ENCODE results near the gene S1PR1. TPM values are rescaled to one million over a fixed set of nuclear protein-coding genes. Genes with fewer than 3 reads are reported as not detected.

S1PR1 gene
- total RNA-seq, 1 donor from 2014 or later: 85.2 TPM

- H3K4me1 Mint-ChIP-seq: peaks cover 58% of the 10 kb centered on the region
- no peaks in the 10 kb centered on the region for H3K9me3 Mint-ChIP-seq
Observed at GRCh38 chr1:101250656-101251272, 13.9 kb downstream of the S1PR1 start.

GRCh38 chr1:101251504-101251903, 14.7 kb downstream of the S1PR1 start:
- no peak overlapping the region for H3K4me3 Mint-ChIP-seq
- ATAC-seq (ENCODE audit: low read depth) (no peak), DNase-seq (no peak)
- H3K27me3 Mint-ChIP-seq: no peaks in the 10 kb centered on the region
- peak overlapping the region; percentile 43 for H3K27ac Mint-ChIP-seq
- intact Hi-C loops (cut with micrococcal nuclease): loop anchor here (1.0 kb wide), 1 partner anchor 11 kb away; no protein-coding TSS in a partner anchor
- TF ChIP-seq, protein P1, sequence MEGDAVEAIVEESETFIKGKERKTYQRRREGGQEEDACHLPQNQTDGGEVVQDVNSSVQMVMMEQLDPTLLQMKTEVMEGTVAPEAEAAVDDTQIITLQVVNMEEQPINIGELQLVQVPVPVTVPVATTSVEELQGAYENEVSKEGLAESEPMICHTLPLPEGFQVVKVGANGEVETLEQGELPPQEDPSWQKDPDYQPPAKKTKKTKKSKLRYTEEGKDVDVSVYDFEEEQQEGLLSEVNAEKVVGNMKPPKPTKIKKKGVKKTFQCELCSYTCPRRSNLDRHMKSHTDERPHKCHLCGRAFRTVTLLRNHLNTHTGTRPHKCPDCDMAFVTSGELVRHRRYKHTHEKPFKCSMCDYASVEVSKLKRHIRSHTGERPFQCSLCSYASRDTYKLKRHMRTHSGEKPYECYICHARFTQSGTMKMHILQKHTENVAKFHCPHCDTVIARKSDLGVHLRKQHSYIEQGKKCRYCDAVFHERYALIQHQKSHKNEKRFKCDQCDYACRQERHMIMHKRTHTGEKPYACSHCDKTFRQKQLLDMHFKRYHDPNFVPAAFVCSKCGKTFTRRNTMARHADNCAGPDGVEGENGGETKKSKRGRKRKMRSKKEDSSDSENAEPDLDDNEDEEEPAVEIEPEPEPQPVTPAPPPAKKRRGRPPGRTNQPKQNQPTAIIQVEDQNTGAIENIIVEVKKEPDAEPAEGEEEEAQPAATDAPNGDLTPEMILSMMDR (IDR thresholded peaks at IDR 0.05): no peak
- no peaks in the 10 kb centered on the region for H3K9me3 Mint-ChIP-seq
- no peaks in the 10 kb centered on the region for H3K36me3 Mint-ChIP-seq (ENCODE audit: low read depth)
- H3K4me1 Mint-ChIP-seq: peaks cover 51% of the 10 kb centered on the region
- ChIA-PET CTCF (interaction anchor here (0.9 to 3.7 kb wide), 5 partner anchors 10 to 106 kb away, joined by 3 to 33 read pairs (median 4); partner anchors contain the start of gene S1PR1), POLR2A (interaction anchor here (1.6 to 2.5 kb wide), 3 partner anchors 14 to 41 kb away, joined by 6 to 9 read pairs (median 8); partner anchors contain the start of gene S1PR1)

More at GRCh38 chr1:101250656-101251272, 13.9 kb downstream of the S1PR1 start:
- H3K36me3 Mint-ChIP-seq (ENCODE audit: low read depth): no peaks in the 10 kb centered on the region
- ChIA-PET CTCF (interaction anchor here (1.0 to 3.7 kb wide), 4 partner anchors 12 to 107 kb away, joined by 3 to 33 read pairs (median 14); partner anchors contain the start of gene S1PR1), POLR2A (interaction anchor here (1.6 to 2.5 kb wide), 3 partner anchors 13 to 42 kb away, joined by 6 to 9 read pairs (median 8); partner anchors contain the start of gene S1PR1)
- TF ChIP-seq, protein P1 (IDR thresholded peaks at IDR 0.05): no peak
- ATAC-seq (ENCODE audit: low read depth) (no peak), DNase-seq (no peak)
- H3K27me3 Mint-ChIP-seq: no peaks in the 10 kb centered on the region
- H3K27ac Mint-ChIP-seq: peak overlapping the region; percentile 63
- intact Hi-C loops (cut with micrococcal nuclease): loop anchor here (1.0 kb wide), 1 partner anchor 12 kb away; no protein-coding TSS in a partner anchor
- H3K4me3 Mint-ChIP-seq: no peak overlapping the region

- no peak for DNase-seq
- intact Hi-C loops (cut with micrococcal nuclease): no loop called here
- TF ChIP-seq, protein P1 (IDR thresholded peaks at IDR 0.05): no peak
- no peak for ATAC-seq (ENCODE audit: low read depth)
- no peak overlapping the region for H3K4me3 Mint-ChIP-seq
- peaks cover 54% of the 10 kb centered on the region for H3K4me1 Mint-ChIP-seq
- ChIA-PET POLR2A (interaction anchor here (1.2 to 1.3 kb wide), 2 partner anchors 8 to 10 kb away, joined by 3 to 6 read pairs; no protein-coding TSS in a partner anchor), CTCF (interaction anchor here (1.3 to 3.7 kb wide), 3 partner anchors 15 to 101 kb away, joined by 3 to 33 read pairs (median 5); partner anchors contain the start of gene S1PR1)
- no peak overlapping the region for H3K27ac Mint-ChIP-seq
- H3K36me3 Mint-ChIP-seq (ENCODE audit: low read depth): no peaks in the 10 kb centered on the region
- no peaks in the 10 kb centered on the region for H3K27me3 Mint-ChIP-seq
- no peaks in the 10 kb centered on the region for H3K9me3 Mint-ChIP-seq
Observed at GRCh38 chr1:101253976-101254674, 17.3 kb downstream of the S1PR1 start.

GRCh38 chr1:101257500-101258325, 20.9 kb downstream of the S1PR1 start:
- Mint-ChIP-seq H3K4me1 (peaks cover 51% of the 10 kb centered on the region), H3K27ac (peak overlapping the region; percentile 42), H3K36me3 (ENCODE audit: low read depth) (no peaks in the 10 kb centered on the region), H3K9me3 (no peaks in the 10 kb centered on the region), H3K27me3 (no peaks in the 10 kb centered on the region), H3K4me3 (no peak overlapping the region)
- no peak for DNase-seq
- ChIA-PET CTCF (interaction anchor here (0.7 to 0.9 kb wide), 2 partner anchors 30 to 96 kb away, joined by 3 to 4 read pairs; no protein-coding TSS in a partner anchor), POLR2A (interaction anchor here (1.2 to 2.6 kb wide), 2 partner anchors 10 to 22 kb away, joined by 5 to 12 read pairs; no protein-coding TSS in a partner anchor)
- peak; percentile 61 for ATAC-seq (ENCODE audit: low read depth)
- intact Hi-C loops (cut with micrococcal nuclease): loop anchor here (2.0 kb wide), 3 partner anchors 13 to 31 kb away; partner anchors contain the start of gene S1PR1
- TF ChIP-seq, protein P1 (IDR thresholded peaks at IDR 0.05): no peak

All from activated B cell treated with CpG ODN at 0.5 μM for 24 hours (primary cell).